HG03378 (cell line): Measurements from ENCODE around the gene MEPCE.

Experiments
- ATAC-seq: cut with Tn5 transposase; IDR thresholded peaks from one replicate; pipeline ENCODE4 v1.9.1; 2021; ENCODE audit warnings: mild to moderate bottlenecking, moderate library complexity; ENCODE audit not compliant: unreplicated experiment

The MEPCE gene

DNA sequence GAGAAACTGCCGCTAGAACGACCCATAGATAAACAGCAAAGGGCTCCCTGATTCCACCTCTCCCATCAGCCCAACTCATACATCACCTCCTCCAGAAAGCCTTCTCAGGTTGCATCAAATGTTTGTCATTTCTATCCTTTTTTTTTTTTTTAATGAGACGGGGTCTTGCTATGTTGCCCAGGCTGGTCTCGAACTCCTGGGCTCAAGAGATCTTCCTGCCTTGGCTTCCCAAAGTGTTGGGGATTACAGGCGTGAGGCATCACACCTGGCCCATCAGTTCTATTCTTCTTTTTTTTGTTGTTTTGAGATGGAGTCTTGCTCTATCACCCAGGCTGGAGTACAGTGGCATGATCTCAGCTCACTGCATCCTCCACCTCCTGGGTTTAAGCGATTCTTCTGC is 27.4 kb downstream of the MEPCE start:
- ATAC-seq, result no peak

DNA sequence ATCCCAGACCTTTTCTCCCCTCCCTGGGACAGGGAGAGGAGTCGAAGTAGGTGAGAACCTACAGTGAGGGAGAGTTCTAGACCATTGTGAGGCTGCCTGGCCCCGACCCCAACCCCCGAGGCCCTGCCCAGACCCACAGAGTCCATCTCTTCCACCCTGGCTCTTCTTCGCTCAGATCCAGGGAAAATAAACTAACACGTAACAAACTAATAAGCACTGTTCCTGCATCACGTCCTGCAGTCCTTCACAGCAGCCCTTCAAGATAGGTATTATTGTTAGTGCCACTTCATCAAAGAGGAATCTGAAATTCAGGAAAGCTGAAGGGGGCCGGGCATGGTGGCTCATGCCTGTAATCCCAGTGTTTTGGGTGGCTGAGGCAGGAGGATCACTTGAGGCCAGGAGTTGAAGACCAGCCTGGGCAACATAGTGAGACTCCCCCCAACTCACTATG is 34.6 kb downstream of the MEPCE start, which contains the start of gene SPACDR:
Gene SPACDR, minus strand, starts transcription at position 51 of the 451 bp plus-strand sequence. CDS start 235 bp downstream, outside the sequence.
- ATAC-seq, result no peak

DNA sequence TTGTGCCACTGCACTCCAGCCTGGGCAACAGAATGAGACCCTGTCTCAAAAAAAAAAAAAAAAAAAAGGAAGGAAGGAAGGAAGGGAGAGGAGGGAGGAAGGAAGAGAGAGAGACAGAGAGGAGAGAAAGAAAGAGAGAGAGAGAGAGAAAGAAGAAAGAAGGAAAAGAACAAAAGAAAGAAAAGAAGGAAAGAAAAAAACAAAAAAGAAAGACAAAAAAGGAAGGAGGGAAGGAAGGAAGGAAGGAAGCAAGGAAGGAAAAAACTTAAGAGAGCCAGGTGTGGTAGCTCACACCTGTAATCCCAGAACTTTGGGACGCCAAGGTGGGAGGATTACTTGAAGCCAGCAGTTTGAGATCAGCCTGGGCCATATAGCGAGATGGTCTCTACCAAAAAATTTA is 35.2 kb downstream of the MEPCE start:
- ATAC-seq, result no peak

DNA sequence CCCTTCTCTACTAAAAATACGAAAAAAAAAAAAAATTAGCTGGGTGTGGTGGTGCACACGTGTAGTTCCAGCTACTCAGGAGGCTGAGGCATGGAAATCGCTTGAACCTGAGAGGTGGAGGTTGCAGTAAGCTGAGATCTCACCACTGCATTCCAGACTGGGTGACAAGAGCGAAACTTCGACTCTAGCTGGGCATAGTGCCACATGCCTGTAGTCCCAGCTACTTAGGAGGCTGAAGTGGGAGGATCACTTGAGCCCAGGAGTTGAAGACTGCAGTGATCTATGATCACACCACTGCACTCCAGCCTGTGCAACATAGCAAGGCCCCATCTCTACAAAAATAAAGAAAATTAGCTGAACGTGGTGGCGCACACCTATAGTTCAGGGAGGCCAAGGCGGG is 35.7 kb downstream of the MEPCE start:
- no peak for ATAC-seq

DNA sequence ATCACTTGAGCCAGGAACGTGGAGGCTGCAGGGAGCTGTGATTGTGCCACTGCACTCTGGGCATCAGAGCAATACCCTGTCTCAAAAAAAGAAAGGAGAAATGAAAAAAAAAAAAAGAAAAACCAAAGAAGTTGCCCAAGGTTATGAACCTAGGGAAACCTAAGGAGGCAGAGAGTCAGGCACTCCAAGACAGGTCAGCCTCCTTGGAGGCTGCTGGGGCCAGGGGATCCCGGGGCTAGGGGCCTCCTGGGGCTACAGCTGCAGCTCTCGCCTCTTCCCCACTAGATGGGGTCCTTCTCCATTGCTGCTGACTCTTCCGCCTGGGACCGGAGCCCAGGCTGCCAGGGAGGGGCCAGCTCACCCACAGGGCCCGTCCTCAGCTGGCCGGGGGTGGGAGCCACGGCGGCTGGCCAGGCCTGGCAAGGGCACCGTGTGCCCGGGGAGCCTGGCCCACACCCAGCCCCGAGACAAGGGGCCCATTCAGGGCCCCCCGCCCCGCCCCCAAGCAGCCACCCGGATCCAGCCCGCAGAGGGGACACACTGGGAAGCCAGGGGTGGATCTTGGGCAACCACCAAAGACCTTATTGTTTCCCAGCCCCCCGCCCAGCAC is 36.2 kb downstream of the MEPCE start:
- no peak for ATAC-seq

DNA sequence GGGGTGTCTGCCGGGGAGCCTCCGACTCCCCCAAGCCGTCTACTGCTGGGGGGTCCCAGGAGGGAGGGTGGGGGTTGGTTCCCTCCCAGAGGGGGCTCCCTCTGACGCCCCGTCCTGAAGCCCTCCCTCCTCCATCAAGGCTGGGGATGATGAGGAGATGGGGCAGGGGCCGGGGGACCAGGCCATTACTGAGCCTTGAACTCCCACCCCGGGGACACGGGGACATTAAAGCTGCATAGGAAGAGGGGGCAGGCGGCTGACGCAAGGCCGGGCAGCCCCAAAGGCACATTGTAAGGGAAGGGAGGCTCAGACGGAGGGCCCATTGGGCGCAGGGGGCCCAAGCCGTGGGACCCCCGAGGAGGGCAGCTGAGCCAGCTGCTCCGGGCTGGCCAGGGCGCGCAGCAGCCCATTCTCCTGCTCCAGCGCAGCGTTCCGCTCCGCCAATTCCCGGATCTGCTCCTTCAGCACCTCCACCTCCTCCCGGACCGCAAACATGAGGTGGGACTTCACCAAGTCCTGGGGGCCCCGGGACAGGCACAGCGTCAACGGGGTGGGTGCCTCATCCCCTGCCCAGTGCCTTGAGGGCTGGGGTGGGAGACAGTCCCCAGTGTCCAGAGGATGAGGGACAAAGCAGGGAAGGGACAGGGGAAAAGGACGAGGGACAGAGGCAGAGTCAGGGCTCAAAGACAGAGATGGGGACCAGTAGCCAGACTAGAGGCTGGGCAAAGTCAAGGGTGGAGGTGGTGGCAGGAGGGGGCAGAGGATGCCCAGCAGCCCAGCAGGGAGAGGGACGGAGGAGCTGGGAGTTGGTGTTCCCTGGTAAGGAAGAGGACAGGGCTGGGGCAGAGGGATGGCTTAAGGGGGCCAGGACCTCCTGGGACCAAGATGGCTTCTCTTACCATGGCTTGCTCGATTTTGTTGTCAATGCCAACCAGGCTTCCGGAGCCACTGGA is 37.3 kb downstream of the MEPCE start:
- no peak for ATAC-seq

DNA sequence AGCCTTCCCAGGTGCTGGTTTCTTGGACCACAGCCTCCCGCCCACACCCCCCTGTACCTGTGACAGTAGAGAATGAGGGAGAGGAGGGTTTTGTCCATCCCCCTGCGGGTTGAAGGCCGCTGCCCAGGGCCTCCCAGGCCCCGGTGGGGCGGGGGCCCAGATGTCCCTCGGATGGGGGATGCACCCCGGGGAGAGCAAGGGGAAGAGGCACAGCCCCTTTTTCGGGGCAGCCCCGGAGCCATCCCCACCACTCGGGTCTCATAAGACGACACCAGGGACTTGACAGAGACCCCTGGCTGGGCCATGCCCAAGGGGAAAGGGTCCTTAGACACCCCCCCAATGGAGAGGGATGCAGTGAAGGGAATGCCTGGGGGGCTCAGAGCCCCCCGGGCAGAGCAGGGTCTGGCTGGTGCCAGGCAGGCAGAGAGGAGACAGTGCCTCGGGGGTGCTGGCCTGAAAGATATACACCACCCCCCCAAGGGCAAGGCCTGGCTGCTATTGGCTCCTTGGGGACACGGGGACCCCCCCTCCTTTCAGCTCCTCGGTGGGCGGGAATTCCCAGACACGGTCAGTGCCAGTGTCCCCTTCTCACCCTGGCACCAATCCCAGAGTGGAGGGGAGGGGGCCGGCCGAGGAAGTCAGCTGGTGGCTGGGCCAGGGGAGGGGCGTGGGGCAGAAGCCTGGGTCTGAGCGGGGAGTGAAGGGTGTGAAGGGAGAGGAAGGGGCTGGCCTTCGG is 38.2 kb downstream of the MEPCE start:
- no peak for ATAC-seq

DNA sequence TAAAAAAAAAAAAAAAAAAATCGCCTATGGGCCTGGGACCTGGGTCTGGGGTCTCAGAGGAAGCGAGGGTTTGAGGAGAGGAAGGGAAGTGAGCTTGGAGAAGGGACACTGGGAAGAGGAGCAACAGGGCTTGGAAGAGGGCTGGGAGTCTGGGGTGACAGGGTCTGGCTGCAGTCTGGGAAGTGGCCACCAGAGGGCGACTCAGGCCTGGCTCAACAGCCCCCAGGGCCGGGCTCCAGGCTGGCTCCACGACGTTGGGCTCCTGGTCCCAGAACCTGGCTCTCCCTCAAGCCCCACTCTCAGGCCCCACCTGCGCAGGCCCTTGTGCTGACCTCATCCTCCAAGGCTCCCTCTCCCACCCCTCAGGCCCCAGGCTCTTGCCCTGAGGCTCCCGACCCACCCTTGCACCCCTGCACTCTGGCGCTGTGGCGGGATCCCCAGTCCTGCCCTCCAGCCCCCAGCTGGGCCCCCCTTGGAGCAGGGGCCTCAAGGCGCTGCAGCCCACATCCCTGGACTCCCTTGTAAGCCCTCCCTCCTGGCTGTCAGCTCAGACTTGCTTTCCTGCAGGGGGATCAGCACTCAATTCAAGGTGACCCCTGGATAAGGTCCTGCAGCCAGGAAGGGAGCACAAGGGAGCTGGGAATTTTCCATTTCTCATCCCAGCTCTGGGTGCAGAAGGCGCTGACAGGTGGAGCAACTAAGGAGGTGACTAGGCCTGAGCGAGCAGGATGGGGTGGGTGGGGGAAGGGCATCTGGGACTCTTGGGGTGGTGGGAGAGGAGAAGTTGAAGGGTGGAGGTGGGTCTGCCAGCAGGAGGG is 39.8 kb downstream of the MEPCE start:
- no peak for ATAC-seq

DNA sequence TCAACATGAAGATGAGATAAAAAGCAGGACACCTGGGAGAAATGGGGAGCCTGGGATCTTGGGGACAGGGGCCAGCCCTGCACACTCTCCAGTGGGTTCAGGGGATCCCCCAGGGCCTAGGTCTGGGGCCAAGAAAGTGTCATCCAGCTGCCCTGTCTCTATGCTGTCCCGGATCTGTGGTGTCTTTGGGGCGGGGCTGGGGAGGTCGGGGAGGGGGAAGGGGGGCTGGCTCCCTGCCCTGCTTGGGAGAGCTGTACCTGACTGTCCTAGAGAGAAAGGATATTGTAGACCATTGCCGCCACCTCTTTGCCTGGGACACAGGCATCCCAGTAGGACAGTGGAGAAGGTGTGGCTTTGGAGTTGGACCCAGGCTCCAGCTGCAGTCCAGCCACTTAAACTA is 41.4 kb downstream of the MEPCE start:
- ATAC-seq, result no peak

DNA sequence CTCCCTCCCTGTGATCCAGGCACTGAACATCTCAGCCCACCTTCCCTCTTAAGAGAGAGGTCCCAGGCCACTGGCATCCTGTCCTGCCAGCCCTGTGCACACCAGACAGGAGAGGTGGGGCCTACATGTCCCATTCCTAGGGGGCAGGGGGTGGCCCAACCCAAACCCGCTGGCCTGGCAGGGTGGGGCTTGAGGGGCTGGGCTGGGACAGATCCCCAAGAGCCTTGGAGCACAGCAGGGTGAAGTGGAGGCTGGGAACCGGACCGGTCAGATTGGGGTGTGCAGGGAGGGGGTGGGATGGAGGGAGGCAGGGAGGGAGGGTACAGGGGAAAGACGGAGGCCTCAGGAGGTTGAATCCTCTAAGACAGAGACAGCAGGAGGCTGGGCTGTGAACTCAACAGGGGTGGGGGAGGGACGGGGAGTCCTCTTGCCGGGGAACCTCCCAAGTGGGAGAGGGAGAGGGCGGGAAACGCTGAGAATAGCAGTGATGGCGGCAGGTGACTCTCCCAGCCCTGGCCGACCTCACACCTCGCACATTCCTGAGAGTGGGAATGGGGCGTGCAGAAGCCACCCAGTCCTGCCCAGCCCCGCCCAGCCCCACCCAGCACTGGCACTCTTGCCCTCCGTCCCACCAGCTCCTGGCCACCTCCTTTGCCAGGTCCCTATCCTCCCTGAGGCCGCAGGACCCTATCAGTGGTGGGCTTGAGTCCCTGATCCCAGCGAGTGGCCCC is 42.7 kb downstream of the MEPCE start:
- ATAC-seq, result no peak

DNA sequence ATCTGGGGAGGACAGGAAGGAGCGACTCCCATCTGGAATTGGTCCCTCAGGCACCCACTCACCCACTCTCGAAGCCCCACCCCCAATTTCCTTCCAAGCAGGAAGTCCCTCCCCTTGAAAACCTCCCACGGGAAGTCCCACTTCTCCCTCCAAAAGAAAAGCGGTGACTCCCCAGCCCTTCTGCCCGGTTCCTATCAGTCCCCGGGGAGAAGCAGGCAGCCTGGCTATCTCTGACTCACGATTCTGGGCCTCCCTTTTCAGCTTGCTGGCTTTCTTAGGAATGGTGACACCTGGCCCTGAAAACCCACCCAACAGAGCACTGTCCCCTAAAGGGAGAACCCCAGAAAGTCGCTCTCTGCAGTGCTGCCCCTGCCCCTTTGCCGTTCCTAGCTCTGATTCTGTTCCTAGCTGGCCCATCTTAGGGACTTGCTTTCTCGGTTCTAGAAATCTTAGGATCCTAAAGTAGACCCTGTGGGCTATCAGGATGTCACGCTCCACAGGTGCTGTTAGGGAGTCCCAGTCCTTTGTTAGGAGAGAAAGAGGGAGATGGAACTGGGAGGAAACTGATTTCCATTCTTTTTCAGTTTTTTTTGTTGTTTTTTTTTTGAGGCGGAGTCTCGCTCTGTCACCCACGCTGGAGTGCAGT is 43.3 kb downstream of the MEPCE start:
- ATAC-seq, result no peak

DNA sequence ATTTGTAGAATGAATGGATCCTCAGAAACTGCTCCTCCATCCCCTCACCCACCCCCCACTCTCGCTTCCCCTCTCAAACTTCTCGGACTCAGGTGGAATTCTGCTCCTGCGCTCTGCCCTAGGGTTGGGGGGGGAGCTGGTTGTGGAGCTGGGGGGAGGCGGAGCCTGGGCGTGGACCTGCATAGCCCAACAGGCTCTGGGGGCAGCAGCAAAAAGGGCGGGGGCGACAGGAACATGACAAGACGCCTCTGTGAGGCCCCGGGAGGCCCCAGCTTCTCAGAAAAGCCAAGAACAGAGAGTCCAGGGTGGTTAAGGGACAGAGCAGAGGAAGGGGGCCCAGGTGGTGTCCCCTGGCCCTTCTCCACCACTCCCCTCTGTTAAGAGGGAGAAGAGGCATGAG is 45.9 kb downstream of the MEPCE start:
- ATAC-seq, result no peak

DNA sequence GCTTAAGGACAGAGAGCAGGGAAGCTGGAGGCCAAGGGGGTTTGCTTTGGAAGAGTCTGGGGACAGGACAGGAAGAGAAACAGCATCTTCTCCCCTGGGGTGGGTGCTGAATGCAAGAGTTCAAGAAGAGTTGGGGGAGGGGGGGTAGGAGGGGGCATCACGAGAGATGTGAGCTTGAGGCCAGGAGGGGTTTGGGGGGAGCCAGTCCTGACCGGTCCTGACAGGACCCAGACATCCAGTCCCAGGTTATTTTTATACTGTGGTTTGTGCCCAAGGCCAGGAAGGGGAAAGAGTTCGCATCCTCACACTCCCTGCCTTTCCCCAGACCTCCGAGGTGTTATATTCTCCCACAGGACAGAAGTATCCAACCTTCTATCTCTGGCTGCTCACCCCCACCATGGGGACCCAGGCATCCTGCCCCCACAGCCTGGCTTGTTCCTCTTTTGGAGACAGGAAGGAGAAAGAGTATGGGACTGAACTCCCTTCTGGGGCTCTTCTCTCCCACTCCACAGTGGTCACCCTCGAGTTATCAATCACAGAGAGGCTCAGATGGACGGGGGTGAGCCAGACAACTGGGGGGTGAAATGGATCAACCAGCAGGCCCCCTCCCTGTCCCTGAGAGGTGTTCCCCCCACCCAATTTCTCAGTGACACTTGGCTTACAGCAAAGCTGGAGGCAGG is 46.6 kb downstream of the MEPCE start:
- ATAC-seq, result no peak

DNA sequence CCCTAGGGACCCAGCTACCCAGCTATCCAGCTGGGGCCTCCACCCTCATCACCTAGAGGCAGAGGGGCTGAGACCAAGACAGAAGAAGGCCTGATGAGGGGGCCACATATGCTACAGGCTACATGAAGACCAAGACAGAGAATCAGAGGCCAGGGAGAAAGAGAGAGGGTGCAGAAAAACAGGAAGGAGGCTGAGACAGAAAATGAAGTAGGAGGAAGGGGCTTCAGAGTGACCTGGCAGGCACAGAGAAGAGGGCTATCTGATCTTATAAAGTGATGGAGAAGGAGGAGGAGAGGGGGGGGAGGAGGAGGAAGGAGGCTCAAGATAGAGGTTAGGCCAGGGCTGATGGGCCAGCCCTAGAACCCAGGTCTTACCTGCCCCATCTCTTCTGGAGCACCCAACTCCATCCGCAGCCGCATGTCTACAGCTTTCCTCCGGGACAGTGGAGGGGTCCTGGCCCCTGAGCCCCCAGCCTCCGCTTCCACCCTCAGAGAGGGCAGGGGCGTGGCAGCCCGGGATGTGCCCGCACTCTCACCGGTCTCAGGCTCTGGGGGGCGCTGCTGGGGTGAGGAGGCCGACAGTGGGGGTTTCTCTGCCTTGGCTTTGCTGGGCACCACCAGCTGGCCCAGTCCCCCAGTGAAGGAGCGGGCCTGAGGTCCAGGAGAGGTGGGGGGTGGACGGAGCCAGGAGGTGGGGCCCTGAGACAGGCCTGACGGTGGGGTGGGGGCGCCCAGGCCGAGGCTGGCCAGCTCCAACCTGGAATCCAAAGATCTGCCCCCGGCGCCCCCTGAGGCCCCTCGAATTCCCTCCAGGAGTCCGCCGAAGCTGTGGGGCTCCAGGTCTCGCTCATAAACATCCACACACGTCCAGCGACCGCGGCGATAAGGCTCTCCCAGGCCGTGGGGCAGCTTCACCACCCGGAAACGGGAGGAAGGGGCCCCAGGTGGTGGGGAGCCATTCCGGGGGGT is 47.6 kb downstream of the MEPCE start:
- ATAC-seq, result no peak

DNA sequence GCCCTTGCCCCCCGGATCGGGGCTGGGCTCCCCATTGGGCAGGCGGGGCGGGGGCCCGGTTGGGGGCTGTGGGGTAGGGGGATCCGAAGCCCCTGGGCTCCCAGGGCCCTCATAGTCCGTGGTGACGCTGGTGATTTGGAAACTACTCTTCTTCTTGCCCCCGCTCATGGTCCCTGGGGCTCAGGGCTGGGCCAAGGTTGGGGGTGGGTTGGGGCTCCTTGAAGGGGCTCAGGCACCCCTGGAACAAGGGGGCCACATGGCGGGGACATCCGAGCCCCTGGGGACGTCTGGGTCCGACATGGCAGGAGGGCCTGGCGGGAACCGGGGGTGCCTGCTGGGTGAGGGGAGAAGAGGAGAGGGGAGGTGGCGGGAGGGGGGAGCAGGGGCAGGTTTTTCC is 48.2 kb downstream of the MEPCE start:
- ATAC-seq, result no peak

DNA sequence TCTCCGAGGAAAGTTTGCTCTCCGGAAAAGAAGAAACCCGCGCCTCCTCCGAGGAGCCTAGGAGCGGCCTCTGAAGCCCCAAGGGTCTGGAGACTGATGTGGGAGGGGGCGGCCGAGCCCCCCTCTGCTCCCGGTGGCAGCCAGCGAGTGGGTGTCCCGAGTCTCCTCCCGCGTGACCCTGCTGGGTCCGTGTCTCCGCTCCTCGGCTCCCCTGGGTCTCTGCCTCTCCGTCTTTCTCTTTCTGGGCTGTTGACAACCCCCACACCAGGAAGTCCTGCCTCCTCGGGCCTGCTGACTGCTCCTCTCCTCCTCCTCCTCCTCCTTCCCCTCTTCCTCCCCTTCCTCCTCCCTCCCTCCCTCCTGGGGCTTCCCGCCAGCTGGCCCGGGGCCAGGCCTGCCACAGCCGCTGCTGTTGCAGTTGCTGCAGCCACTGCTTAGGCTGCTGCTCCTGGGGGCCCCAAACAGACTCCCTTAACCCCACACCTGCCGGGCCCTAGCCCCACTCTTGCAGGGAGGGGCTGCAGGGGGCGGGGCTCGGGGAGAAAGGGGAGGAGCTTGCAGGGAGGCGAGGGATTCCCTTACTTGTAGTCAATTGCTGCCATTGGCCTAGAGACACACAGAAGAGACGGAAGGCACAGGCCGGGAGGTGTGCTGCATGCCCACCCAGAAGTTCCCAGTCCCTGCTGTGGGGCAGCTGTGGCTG is 49.5 kb downstream of the MEPCE start, which contains the start of gene TSC22D4:
Gene TSC22D4, minus strand, starts transcription at position 257 of the 703 bp plus-strand sequence. CDS start 1,176 bp downstream, outside the sequence.
- peak; percentile 52 for ATAC-seq

DNA sequence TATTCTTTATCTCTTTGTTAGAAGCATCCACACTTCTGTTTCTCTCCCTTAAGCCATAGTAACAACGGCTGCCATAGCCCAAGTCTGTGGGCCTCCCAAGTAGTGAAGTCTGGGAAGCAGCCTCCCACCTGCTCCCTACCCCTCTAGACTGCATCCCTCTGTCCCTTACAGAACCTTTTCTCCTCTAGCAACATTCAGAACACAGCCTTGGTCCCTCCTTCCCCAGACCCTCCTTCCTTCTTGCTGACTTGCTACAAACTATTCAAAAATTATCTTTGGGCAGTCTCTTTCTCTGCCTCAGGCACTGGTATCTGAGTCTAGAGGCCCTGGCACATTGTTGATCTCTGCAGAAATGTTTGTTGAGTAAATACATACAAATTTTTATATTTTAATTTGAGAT is 51.8 kb downstream of the MEPCE start:
- ATAC-seq, result no peak
